ENCODE results near the gene ENOPH1.

- TF ChIP-seq CTCF (IDR thresholded peaks at IDR 0.05; ENCODE audit: insufficient read depth, low read length, poor library complexity, severe bottlenecking) (no peak), EZH2phosphoT487 (conservative IDR thresholded peaks at IDR 0.05; ENCODE audit: low read length) (no peak)
Observed at GRCh38 chr4:82496349-82496748, 66.0 kb downstream of the ENOPH1 start.

Measured in SU-DHL-6 (cell line).